Right renal cortex interstitium (tissue), 3 donors: Measurements from ENCODE around the gene MNDA. TPM values are rescaled to one million over a fixed set of nuclear protein-coding genes. Genes with fewer than 3 reads are reported as not detected.

Experiments used
- DNase-seq, 3 donors: peaks; one replicate each; pipeline ENCODE4 v3.0.0-alpha.2; 2013; ENCODE audit warnings: low read depth in 3 of 3, low spot score in 2 of 3
- polyA plus RNA-seq, 3 donors: library from polyadenylated mRNA; unstranded; fragments of 120-200 nt; gene quantifications; one replicate each; pipeline ENCODE4 v1.2.1, GENCODE V29; 2013; ENCODE audit not compliant: insufficient read length in 3 of 3

Gene MNDA
- polyA plus RNA-seq, result 1 to 10 TPM; 4.0 to 6.0 (median 4.1) TPM

GRCh38 chr1:158830904-158831507 lies at the start of gene MNDA:
Gene MNDA, plus strand, starts transcription at chr1:158831351. Its CDS starts 10,803 bp downstream, at chr1:158842154.
- no peak for DNase-seq

- no peak for DNase-seq
Measured at GRCh38 chr1:158793604-158794003, 37.5 kb upstream of the MNDA start.

- DNase-seq, result no peak
Measured at GRCh38 chr1:158794247-158794646, 36.9 kb upstream of the MNDA start.

GRCh38 chr1:158798531-158798930 lies 32.6 kb upstream of the MNDA start:
- DNase-seq, result no peak

GRCh38 chr1:158799689-158800088 lies 31.5 kb upstream of the MNDA start:
- no peak for DNase-seq

- no peak for DNase-seq
Measured at GRCh38 chr1:158800526-158800925, 30.6 kb upstream of the MNDA start.

GRCh38 chr1:158801396-158801795 lies 29.8 kb upstream of the MNDA start:
- DNase-seq, result no peak

- DNase-seq, result no peak
Measured at GRCh38 chr1:158803678-158804077, 27.5 kb upstream of the MNDA start.

GRCh38 chr1:158806916-158807536 lies 24.1 kb upstream of the MNDA start:
- no peak for DNase-seq

- no peak for DNase-seq
Measured at GRCh38 chr1:158809256-158809655, 21.9 kb upstream of the MNDA start.

- no peak for DNase-seq
Measured at GRCh38 chr1:158809862-158810261, 21.3 kb upstream of the MNDA start.

- DNase-seq, result no peak
Measured at GRCh38 chr1:158810311-158810710, 20.8 kb upstream of the MNDA start.

- DNase-seq, result no peak
Measured at GRCh38 chr1:158812336-158812735, 18.8 kb upstream of the MNDA start.

- DNase-seq, result no peak
Measured at GRCh38 chr1:158813164-158813563, 18.0 kb upstream of the MNDA start.

GRCh38 chr1:158814970-158815369 lies 16.2 kb upstream of the MNDA start:
- DNase-seq, result no peak

- no peak for DNase-seq
Measured at GRCh38 chr1:158818560-158818959, 12.6 kb upstream of the MNDA start.

- DNase-seq, result no peak
Measured at GRCh38 chr1:158818975-158819431, 12.1 kb upstream of the MNDA start.

- DNase-seq, result no peak
Measured at GRCh38 chr1:158819461-158820443, 11.4 kb upstream of the MNDA start.

- no peak for DNase-seq
Measured at GRCh38 chr1:158821723-158822122, 9.4 kb upstream of the MNDA start.

GRCh38 chr1:158830074-158830677 lies 975 bp upstream of the MNDA start:
- no peak for DNase-seq

- no peak for DNase-seq
Measured at GRCh38 chr1:158833264-158833663, 2.1 kb downstream of the MNDA start.
